ENCODE data around the gene LYST. TPM values are rescaled to one million over a fixed set of nuclear protein-coding genes. Genes with fewer than 3 reads are reported as not detected.

The LYST gene
- total and polyA plus RNA-seq, 10 donors: 9.0 to 169 (median 98.1) TPM

- H3K9me3 ChIP-seq: no peaks in the 10 kb centered on the region
- peaks cover 0 to 94% (median 28%) of the 10 kb centered on the region in 6 donors for H3K36me3 ChIP-seq
- no peak overlapping the region for H3K27ac ChIP-seq
- TF ChIP-seq CTCF (IDR thresholded peaks at IDR 0.05 in 8 of 11, conservative IDR thresholded peaks at IDR 0.05 in 3 of 11) (no peak), POLR2AphosphoS5 (IDR thresholded peaks at IDR 0.05) (no peak), POLR2A (IDR thresholded peaks at IDR 0.05) (no peak)
- peaks cover 0 to 5% (median 0%) of the 10 kb centered on the region in 6 donors for H3K4me1 ChIP-seq
- intact Hi-C loops (cut with DNase I; ENCODE audit: low total_unique reads): no loop called here
- WGBS, 5 donors: 90 to 98% (median 96%) methylated on average over 2 of the region's 2 CpGs
- no peak for DNase-seq
- no peaks in the 10 kb centered on the region for H3K27me3 ChIP-seq (replicated peaks in 1 of 7)
- no peak overlapping the region for H3K4me3 ChIP-seq
These were observed 40.4 kb downstream of the LYST start for GRCh38 chr1:235826102-235826854.

GRCh38 chr1:235825229-235825628 lies 41.5 kb downstream of the LYST start:
- H3K4me3 ChIP-seq: no peak overlapping the region
- H3K27ac ChIP-seq: no peak overlapping the region
- no peak for TF ChIP-seq POLR2AphosphoS5 (IDR thresholded peaks at IDR 0.05)
- TF ChIP-seq POLR2A (IDR thresholded peaks at IDR 0.05): no peak
- no peak for TF ChIP-seq CTCF (IDR thresholded peaks at IDR 0.05 in 8 of 11, conservative IDR thresholded peaks at IDR 0.05 in 3 of 11)
- no peaks in the 10 kb centered on the region for H3K4me1 ChIP-seq
- intact Hi-C loops (cut with DNase I; ENCODE audit: low total_unique reads): no loop called here
- peaks cover 0 to 93% (median 26%) of the 10 kb centered on the region in 6 donors for H3K36me3 ChIP-seq
- 98 to 100% (median 100%) methylated on average over 1 of the region's 1 CpG for WGBS, 5 donors
- no peaks in the 10 kb centered on the region for H3K27me3 ChIP-seq (replicated peaks in 1 of 7)
- no peak for DNase-seq
- H3K9me3 ChIP-seq: no peaks in the 10 kb centered on the region

GRCh38 chr1:235823684-235824083 lies 43.0 kb downstream of the LYST start:
- H3K36me3 ChIP-seq: peaks cover 0 to 87% (median 16%) of the 10 kb centered on the region in 6 donors

More at GRCh38 chr1:235823684-235824083, 43.0 kb downstream of the LYST start:
- no peak for DNase-seq
- H3K4me3 ChIP-seq: no peak overlapping the region
- intact Hi-C loops (cut with DNase I; ENCODE audit: low total_unique reads): no loop called here
- H3K27ac ChIP-seq: no peak overlapping the region
- no peaks in the 10 kb centered on the region for H3K9me3 ChIP-seq
- no peak for TF ChIP-seq CTCF (IDR thresholded peaks at IDR 0.05 in 8 of 11, conservative IDR thresholded peaks at IDR 0.05 in 3 of 11)
- TF ChIP-seq POLR2A (IDR thresholded peaks at IDR 0.05): no peak
- no peak for TF ChIP-seq POLR2AphosphoS5 (IDR thresholded peaks at IDR 0.05)
- H3K4me1 ChIP-seq: no peaks in the 10 kb centered on the region
- H3K27me3 ChIP-seq (replicated peaks in 1 of 7): no peaks in the 10 kb centered on the region
- WGBS, 5 donors: 88 to 94% (median 92%) methylated on average over 5 of the region's 5 CpGs

All from spleen (tissue), 11 donors.